GM18861 (cell line): ENCODE results near the gene UBL7.

Source experiments
- ATAC-seq: cut with Tn5 transposase; IDR thresholded peaks from one replicate; pipeline ENCODE4 v1.9.1; 2021; ENCODE audit not compliant: unreplicated experiment

Gene UBL7

DNA sequence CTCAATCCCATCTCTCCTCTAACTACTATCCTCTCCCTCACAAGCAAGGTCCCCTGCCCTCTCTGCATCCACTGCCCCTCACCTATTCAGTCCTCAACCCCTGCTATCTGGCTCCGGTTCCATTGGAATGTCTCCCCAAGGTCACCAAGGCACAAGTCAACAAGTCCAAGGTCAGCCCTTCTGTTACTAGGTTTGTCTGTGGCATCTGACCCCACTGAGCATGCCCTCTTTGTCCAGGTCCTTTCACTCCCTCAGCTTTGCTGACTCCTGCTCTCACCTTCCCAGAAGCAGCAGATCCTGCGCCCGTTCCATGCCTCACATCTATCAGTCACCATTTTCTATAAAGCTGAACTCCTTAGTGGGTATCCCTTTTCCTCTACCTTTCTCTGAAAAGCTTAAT lies 18.9 kb downstream of the UBL7 start:
- ATAC-seq: no peak

DNA sequence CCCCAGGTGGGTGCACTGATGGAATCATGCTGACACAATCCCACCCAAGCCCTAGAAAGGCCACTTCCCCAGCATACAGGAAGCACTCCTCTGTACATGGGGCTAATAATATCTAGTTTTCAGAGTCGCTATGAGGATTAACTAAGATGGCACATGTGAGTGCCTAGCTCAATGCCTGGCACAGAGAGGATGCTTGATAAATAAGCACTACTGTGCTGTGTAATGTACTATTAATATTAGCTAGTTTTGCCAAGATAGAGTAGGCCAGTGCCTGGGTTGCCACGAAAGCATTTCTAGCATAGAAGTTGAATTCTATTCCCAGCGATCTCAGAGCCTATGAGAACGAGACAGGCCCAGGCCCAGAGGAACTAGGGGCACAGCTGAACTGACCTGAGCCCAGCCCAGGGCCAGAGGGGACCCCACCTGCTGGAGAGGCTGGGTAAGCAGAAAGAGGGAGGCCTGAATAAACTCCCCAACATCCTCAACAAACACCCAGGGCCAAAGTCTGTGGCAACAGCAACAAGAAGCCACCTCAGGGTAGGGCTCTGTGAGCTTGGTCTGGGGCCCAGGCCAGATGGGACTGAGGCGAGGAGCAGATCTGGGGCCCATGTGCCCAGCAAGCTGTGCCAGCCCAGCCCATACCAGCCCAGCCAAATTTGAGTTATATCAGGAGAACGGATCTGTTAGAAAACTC lies 19.6 kb downstream of the UBL7 start:
- no peak for ATAC-seq

DNA sequence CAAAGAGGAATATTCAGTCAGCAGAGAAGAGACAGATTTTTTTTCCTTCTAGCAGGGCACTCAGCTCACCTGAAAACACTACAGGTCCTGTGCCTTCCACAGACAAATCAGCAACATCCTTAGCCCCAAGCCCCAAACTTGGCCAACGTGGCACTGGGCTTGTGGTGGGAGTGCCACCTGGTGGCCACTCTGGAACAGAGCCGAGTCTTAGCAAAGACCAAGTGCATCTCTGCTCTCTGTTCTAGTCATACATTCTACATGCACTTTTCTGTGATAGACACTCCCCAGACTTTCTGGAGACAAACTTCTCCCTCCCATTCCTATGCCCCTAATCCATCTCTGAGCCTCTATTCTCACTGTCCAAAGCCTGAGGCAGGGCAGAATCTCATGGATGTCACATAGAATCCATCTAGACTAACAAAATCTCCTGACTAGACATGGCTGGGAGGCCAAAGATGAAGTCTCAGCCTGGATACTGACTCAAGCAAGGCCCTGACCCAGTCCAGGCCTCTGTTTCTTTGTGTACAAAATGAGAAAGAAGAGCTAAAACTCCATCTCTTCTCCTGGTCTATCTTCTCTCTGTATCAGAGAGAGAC lies 22.1 kb downstream of the UBL7 start:
- ATAC-seq: no peak

DNA sequence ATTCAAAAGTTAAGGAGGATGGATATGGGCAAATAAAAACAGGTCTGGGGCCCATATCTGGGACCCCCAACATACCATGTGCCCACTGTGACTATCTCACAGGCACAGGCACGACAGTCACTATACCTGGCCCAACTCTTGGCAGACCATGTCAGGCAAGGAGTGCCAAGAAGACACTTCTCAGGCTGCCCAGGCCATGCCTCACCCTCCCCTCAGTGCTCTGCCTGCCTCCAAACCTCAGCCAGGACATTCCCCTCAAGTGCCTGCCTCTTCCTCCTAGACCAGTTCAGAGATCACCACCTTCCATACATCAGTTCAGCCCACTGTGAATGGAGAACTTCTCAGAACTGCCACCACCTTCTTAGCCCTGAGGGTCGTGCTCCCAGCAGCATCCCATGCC lies 22.8 kb downstream of the UBL7 start:
- no peak for ATAC-seq

DNA sequence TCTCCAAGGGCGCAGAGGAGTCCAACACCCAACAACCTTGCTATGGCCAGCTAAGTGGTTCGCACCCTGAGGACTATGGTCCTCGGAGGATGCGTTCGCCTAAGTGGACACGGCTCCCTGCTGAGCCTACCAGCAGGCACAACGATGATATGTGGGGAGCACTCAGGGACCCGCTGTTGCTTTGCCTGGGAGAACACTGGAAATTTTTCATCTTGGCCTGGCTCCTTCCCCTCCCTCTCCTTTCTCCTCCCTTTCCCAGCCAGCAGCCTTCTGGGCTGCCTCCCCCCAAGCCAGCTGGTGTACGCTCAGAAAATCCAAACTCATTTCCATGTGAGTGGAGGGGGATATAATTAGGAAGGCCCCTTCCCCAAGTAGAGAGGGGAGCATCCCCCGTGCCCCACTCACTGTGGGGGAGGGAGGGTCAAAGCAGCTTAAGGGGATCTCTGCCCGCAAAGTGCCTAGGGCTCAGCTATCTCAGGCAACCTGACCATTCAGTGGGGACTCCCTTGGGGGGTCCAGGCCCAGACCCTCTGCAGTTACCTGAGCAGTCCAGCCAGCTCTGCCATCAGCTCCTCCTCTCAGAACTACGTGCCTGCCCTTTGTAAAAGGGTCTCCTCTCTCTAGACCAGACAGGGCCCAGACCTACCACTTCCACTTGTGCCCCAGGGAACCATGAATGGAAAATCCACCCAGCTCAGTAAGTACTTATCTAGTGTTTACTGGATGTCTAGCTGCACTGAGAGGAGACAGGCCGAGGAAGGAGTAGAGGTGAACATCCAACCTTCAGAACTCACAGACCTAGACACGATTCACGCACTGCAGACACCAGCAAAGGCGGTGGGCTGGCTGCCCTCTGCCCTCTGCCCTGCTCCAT lies 26.5 kb downstream of the UBL7 start:
- ATAC-seq: no peak

DNA sequence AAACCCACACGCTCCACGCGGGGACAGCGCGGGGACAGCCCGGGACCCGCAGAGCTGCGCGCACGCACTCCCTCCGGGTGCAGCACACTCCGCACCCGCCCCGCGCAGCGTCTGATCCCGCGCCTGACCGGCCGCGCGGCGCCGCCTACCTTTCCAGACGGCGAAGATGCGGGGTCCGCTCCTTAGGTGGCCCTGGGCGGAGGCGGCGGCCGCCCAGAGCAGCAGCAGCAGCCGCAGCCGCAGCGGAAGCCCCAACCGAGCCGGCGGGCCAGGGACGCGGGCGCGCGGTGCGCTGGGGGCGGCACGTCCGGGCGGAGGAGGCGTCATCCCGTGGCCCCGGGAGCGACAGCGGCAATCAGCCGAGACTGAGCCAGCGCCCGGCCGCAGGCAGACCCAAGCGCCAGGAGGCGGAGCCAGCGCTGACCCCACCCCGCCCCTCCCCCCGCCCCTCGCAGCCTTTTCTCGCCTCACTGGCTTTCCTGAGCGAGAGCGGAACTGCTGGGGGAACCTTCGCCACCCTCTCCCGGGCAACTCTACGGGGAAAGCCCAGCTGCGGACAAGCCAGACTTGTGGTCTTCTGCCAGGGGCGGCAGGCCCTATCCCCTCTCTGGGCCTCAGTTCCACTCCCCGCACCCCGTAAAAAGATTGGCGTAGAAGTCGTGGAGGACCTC lies 27.2 kb downstream of the UBL7 start, which contains the start of gene SEMA7A:
SEMA7A (minus strand) TSS at position 367 of the 671 bp plus-strand sequence; CDS start at position 327, 40 bp downstream.
- peak; percentile 50 for ATAC-seq

DNA sequence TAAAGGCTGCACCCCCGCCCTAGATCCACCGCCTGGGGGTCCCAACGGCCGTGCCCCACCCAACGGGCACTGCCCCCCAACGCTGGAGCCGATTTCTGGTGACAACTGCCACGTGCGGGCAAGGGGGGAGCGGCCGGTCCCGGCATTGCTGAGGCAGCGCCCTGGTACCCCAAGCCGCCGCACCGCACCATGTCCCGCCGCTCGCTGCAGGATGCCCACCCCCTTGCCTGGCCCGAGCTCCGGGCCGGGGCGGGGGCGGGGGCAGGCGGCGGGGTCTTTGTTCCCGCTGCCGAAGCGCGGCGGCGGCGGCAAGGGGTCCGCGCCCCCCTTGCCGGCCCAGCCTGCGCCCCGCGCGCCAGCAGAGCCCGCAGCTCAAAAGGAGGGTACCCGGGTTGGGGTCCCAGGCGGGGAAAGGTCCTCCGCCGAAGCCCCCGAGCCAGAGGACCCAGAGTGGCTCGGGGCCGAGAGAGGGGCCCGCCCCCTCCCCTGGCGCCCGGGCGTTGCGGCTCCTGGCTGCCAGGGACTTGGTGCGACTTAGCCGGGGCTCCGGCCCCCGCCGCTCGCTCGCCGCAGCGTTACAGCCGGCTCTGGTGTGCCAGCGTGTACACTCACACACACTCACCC lies 27.9 kb downstream of the UBL7 start:
- ATAC-seq: no peak

DNA sequence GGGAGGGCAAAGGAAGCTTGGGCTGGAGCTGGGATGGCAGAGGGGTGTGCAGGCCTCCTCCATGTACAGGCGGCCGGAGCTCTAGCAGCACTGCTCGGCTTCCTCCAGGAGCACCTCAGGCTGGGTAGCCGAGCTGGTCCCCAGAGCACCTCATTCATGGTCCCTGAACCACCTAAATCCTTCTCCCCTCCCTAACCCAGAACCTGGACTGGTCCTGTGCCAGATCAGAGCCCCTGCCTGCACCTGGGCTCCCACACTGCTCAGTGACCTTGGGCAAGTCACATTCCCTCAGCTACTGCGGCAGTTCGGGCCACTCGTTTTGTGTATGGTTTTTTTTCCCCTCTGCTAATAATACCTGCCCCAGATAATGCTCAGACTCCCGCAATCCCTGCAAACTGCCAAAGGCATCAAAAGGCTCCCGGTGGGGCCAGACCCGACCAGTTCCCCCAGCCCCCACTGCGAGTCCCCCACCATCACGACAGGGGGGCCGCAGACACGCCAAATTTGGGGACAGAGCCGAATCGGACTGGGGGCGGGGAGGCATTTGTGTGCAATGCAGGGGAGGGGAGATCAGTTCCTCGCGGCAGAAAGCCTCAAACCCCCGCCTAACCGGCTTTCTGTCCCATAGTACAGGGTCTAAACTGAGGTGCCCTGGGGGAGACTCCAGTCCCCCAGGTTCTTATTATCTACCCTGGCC lies 28.5 kb downstream of the UBL7 start:
- no peak for ATAC-seq

DNA sequence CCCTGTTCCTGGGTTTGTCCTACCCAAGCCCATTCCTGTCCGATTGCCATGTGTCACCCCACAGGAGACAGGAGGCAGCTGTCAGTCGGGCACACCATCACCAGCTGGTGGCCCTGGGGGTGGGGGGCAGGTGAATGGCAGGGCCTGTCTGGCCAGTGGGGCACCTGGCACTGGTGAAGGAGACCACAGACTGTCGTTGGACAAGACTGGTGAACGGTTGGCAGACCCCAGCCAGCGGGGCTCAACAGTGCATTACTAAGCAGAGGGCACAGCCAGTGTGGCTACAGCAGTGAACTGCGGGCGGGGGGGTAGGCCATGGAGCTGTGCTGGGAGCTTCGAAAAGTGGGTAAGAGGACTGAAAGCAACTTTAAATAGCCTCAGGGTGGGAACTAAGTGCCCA lies 29.3 kb downstream of the UBL7 start:
- ATAC-seq: no peak

DNA sequence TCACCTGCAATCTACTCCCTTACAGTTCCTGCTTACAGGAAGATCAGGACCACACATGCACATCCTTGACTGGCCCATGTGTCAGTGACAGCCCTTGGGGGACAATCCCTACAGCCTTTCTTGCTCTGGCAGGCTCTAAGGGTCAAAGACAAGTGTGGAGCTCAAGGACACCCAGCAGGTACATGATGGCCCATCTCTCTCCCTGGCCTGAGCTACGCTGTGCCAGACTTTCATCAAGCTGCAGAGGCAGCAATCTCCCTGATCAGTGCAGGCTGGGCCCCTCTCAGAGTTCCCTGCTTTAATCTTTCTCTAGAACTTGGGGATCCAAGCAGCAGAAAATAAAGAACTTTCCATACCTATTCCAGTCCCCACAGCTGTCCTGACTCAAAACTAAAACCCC lies 29.8 kb downstream of the UBL7 start:
- no peak for ATAC-seq

DNA sequence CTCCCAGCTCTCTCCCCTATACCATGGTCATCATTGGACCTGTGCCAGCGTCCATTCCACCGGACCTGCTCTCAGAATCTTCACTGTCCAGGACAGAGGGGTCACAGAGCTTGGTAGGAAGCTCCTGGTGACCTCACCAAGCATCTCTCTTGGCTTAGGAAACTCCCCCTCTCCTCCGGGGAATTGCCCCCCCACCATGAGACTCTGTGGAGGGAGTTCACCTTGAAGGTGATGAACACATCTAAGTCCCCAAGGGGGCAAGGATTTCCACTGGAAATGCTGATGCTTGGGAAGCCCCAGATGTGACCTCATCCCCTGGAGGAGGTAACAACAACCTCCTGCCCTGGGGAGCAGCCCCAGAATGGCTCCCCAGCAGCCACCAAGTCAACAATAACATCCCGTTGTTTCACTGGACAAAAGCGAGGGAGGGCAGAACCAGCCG lies 30.4 kb downstream of the UBL7 start:
- ATAC-seq: no peak

DNA sequence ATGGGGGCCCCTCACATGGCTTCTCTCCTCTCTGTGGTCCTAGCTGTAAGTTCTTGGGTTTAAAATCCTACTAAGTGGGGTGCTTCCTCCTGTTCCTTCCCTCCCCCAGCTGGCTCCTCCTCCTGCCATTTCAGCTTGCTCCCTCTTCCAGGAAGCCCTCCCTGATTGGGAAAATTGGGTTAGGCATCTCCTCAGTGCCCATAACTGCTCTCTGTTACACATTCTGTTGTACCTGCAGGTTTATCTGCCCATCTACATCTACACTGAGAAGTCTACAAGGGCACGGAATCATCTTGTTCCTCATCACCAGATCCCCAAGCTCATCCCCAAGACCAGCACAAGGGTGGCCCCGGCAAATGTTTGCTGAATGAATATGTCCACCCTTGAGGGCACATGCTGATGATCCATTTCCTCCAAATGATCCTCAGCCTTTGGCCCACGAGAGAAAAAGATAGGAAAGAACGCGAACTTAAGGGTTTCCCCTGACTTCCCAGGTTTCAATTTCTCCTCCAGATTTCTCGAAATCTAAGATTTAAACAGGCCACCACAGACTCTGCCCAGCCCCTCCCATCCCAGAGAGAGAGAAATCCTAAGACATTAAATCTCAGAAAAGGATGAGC lies 31.1 kb downstream of the UBL7 start:
- ATAC-seq: no peak

DNA sequence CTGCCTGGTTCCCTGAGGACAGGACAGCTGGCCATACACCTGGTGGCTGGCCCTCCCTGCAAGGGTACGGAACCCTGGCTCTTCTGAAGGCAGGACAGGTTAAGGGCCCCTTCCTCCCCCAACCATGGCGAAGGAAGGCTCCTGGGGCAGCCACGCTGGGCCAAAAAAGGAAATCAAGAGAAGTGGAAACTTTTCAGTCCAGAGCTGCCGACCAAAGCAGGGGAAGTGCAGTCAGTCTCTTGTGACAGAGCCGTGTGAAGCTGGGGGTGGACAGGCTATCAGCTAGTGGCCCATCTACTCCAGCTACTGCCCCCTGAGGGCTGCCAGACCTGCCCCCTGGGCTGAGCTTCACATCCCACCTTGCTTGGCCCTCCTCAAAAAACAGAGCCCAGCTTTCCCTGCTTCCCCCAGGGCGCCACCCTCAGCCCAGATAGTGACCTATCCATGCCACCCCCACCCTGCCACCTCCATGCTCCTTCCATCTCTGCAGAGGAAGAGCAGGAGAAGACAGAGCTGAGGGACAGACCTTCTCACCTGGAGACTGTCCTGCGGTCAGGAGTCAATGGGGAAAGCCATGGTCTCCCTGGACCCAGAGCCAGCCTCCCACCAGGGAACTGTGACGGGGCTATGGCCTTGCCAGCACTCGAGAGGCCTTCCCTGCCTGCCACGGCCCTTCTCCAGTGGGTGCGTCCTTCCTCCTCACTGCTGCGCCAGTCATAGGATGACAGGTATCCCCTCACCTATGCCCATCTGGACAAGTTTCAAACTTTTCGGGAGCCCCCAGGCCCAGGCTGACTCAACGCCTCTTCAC lies 31.8 kb downstream of the UBL7 start:
- ATAC-seq: no peak

DNA sequence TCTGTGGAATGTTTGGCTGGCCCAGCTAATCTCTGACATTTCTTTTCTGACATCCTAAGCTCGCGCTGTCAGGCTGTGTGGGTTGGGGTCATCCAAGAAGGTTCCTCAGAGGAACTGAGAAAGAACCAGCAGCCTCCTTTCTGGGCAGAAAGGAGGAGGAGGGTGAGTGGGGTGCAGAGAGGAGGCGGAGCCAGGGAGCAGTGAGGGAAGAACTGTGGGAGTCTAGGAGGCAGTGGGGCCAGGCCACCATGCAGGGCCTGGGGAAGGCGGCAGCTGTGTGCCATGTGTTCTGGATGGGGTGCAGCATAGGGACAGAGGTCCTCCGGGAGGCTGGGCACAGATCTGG lies 32.5 kb downstream of the UBL7 start:
- ATAC-seq: no peak

DNA sequence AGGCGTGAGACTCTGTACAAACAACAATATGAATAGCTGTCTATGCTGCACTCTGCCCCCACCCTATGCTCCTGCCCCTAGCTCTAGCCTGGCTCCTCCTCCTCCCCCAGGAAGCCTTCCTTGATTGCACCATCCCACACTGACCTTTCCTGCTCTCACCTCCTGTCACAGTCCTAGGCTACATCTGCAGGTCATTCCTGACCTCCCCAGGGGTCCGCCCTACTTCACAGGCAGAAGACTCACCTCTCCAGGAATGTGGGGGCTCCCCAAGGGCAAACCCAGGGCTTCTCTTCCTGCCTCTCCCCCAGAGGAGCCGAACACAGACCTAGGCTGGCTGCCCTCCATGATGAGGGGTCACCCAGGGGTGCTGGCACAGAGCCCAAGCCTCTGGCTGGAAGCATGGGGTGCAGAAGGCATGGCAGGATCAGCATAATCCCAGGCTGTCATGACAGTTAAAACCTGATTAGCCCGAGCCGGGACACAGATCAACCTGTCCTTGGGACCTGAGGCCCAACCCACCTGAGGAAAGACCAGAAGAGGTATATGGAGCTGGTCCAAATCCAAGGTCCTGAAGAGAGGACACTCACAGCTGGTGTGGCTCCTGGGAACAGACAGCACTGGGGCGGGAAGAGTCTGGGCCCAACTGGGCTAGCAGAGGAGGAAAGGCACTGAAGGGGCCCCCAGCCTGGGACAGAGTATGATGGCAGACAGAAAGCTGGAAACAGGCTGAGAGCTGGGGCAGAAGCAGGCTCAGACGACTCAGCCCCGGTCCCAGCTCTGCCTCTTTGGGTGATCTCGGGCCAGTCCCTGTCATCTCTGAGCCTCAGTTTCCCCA lies 33.1 kb downstream of the UBL7 start:
- no peak for ATAC-seq

DNA sequence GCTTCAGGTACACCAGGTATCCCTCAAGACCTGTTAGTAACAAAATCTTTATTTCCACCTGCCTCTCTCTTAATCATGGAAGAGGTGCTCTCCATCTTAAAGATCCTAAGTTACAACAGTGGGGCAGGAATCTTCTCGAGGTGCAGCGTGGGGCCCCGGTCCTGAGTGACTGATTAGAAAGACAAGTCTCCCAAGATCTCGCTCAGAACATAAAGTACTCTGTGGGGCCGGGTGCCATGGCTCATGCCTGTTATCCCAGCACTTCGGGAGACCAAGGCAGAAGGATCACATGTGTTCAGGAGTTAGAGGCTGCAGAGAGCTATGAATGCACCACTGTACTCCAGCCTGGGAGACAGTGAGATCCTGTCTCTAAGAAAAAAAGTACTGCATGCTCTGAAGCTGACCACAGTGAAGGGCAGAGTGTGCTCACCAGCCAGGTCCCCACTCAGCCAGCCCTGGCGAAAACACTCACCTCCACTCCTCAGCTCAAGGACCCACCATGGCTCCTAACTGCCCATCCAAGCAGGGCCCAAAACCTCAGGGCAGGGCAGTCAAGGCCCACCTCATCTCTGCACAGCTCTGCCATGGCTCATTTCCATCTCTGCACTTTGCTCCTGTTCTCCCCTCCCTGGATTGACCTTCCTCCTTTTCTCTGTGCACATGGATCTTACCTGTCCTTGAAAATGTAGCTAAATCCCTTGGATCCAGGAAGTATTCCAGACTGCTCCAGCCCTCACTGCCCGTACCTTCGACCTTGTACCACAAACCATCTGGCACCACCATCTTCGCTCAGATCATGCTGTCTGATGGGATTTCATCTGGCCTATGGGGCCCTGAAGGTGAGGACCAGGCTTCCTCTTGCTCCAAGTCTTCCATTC lies 34.3 kb downstream of the UBL7 start:
- ATAC-seq: no peak

DNA sequence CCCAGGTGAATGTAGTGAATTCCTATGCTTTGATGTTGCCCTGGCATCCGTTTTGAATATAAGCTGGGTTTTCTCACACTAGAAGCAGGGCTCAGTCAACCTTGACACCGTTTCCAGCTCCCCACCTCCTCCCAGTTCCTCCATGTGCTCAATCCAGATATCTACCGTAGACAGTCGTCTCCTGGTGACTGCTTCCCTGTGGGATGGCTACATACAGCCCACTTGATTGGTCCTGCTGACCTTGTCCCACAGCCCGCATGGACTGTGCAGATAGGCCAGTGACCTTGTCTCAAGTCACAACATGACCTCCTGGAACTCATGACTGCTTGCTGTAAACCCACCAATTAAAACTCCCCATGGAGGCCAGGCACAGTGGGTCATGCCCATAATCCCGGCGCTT lies 35.3 kb downstream of the UBL7 start:
- ATAC-seq: no peak
